Dermis blood vessel endothelial cell (primary cell): Measurements from ENCODE around the gene EIF1. TPM values are rescaled to one million over a fixed set of nuclear protein-coding genes. Genes with fewer than 3 reads are reported as not detected.
A peak's percentile ranks its signal among the peaks of the same experiment; 100 is the strongest.
"Not testable (repeated sequence)": the region's sequence is repeated elsewhere in the genome, so short reads cannot be mapped to it uniquely, and the experiment has no call there.

ENCODE experiments used
- DNase-seq: peaks from one replicate; pipeline ENCODE4 v3.0.0; 2010
- total RNA-seq: library from RNA; depleted of rRNA; stranded (reverse); fragments of >200 nt; gene quantifications from 2 replicates; pipeline ENCODE4 v1.2.3, GENCODE V29; 2014

The EIF1 gene
- total RNA-seq: 93.3 and 128 TPM in 2 replicates

GRCh38 chr17:41688641-41689496 is at the start of gene EIF1:
Gene EIF1, plus strand, starts transcription at chr17:41688885. Its CDS starts 154 bp downstream, at chr17:41689039.
- peak; percentile 100 for DNase-seq

GRCh38 chr17:41638941-41639340 is 49.7 kb upstream of the EIF1 start:
- no peak for DNase-seq

GRCh38 chr17:41639492-41640473 is 48.9 kb upstream of the EIF1 start:
- DNase-seq: no peak

GRCh38 chr17:41640596-41640995 is 48.1 kb upstream of the EIF1 start:
- DNase-seq: not testable (repeated sequence)

GRCh38 chr17:41642252-41643156 is 46.2 kb upstream of the EIF1 start:
- DNase-seq: no peak

- no peak for DNase-seq
Observed at GRCh38 chr17:41647038-41647813, 41.5 kb upstream of the EIF1 start.

- peak; percentile 76 for DNase-seq
Observed at GRCh38 chr17:41647940-41648410, 40.7 kb upstream of the EIF1 start.

- peak; percentile 88 for DNase-seq
Observed at GRCh38 chr17:41648411-41649195, 40.1 kb upstream of the EIF1 start.

- DNase-seq: no peak
Observed at GRCh38 chr17:41649923-41650519, 38.7 kb upstream of the EIF1 start.

GRCh38 chr17:41650794-41651624 is 37.7 kb upstream of the EIF1 start:
- no peak for DNase-seq

- no peak for DNase-seq
Observed at GRCh38 chr17:41651625-41652460, 36.8 kb upstream of the EIF1 start.

- no peak for DNase-seq
Observed at GRCh38 chr17:41652461-41652970, 36.2 kb upstream of the EIF1 start.

- no peak for DNase-seq
Observed at GRCh38 chr17:41653421-41653820, 35.3 kb upstream of the EIF1 start.

- DNase-seq: no peak
Observed at GRCh38 chr17:41653892-41654677, 34.6 kb upstream of the EIF1 start.

- no peak for DNase-seq
Observed at GRCh38 chr17:41654678-41655607, 33.7 kb upstream of the EIF1 start.

GRCh38 chr17:41655611-41656111 is 33.0 kb upstream of the EIF1 start:
- DNase-seq: no peak
